ENCODE results near the gene STKLD1.

DNA sequence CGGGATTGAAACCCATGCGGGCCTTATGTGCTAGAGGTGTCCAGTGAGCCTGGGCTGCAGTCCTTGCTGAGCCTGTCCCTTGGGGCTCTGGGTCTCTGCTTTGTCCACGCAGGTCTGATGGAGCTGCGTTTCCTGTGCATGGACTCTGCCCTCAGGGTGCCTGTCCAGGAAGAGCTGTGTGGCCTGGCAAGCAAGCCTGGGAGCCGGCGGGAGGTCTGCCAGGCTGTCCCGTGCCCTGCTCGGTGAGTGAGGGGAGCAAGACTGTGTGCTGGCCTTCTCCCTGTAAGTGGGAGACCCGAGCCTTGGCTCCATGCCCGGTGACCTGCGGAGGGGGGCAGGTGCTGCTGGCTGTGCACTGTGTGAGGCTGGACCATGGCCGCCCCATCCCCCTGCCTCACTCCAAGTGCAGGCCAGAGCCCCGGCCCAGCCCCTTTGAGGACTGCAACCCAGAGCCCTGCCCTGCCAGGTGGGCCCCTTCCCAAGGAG, 72.4 kb downstream of the STKLD1 start:
- TF ChIP-seq, protein P1, sequence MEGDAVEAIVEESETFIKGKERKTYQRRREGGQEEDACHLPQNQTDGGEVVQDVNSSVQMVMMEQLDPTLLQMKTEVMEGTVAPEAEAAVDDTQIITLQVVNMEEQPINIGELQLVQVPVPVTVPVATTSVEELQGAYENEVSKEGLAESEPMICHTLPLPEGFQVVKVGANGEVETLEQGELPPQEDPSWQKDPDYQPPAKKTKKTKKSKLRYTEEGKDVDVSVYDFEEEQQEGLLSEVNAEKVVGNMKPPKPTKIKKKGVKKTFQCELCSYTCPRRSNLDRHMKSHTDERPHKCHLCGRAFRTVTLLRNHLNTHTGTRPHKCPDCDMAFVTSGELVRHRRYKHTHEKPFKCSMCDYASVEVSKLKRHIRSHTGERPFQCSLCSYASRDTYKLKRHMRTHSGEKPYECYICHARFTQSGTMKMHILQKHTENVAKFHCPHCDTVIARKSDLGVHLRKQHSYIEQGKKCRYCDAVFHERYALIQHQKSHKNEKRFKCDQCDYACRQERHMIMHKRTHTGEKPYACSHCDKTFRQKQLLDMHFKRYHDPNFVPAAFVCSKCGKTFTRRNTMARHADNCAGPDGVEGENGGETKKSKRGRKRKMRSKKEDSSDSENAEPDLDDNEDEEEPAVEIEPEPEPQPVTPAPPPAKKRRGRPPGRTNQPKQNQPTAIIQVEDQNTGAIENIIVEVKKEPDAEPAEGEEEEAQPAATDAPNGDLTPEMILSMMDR (IDR thresholded peaks at IDR 0.05; ENCODE audit: low read depth, low read length, poor library complexity, severe bottlenecking), result no peak
- no peak for TF ChIP-seq EZH2phosphoT487 (IDR thresholded peaks at IDR 0.05; ENCODE audit: borderline replicate concordance, low read length)
